Endothelial cell (in vitro differentiated cells): ENCODE data around the gene XPO1. TPM values are rescaled to one million over a fixed set of nuclear protein-coding genes. Genes with fewer than 3 reads are reported as not detected.
A peak's percentile ranks its signal among the peaks of the same experiment; 100 is the strongest.
"Not testable (repeated sequence)": the region's sequence is repeated elsewhere in the genome, so short reads cannot be mapped to it uniquely, and the experiment has no call there.

Experiments used
- DNase-seq: peaks from one replicate; pipeline ENCODE4 v3.0.0; 2021; ENCODE audit warnings: low spot score
- H3K27ac Mint-ChIP-seq: one replicate; pipeline ENCODE4 v1.8.0; 2021; ENCODE audit warnings: mixed read lengths, inconsistent platforms; ENCODE audit not compliant: unreplicated experiment
- H3K27me3 Mint-ChIP-seq: one replicate; pipeline ENCODE4 v1.8.0; 2021; ENCODE audit warnings: mild to moderate bottlenecking, moderate library complexity, mixed read lengths, inconsistent platforms; ENCODE audit not compliant: unreplicated experiment
- H3K36me3 Mint-ChIP-seq: one replicate; pipeline ENCODE4 v1.8.0; 2021; ENCODE audit warnings: mild to moderate bottlenecking, low read depth, mixed read lengths, inconsistent platforms; ENCODE audit not compliant: unreplicated experiment
- H3K4me1 Mint-ChIP-seq: one replicate; pipeline ENCODE4 v1.8.0; 2021; ENCODE audit warnings: mild to moderate bottlenecking, mixed read lengths, inconsistent platforms; ENCODE audit not compliant: unreplicated experiment
- H3K4me3 Mint-ChIP-seq: one replicate; pipeline ENCODE4 v1.8.0; 2021; ENCODE audit warnings: mild to moderate bottlenecking, mixed read lengths, inconsistent platforms; ENCODE audit not compliant: unreplicated experiment
- H3K9me3 Mint-ChIP-seq: one replicate; pipeline ENCODE4 v1.8.0; 2021; ENCODE audit warnings: mixed read lengths, inconsistent platforms; ENCODE audit not compliant: unreplicated experiment
- total RNA-seq: library from RNA; stranded (reverse); fragmentation: NEBNext Ultra II Directional; extraction: Animal tissue kit (Norgen Biotek cat#: 25700); gene quantifications from one replicate; pipeline ENCODE4 v1.2.1, GENCODE V29; 2021; ENCODE audit not compliant: unreplicated experiment
- TF ChIP-seq, protein P1 (sequence below): fragments of 200-600 bp; sonication (generic); IDR thresholded peaks from one replicate; pipeline ENCODE4 v1.5.0; 2021; ENCODE audit warnings: antibody characterized with exemption; ENCODE audit not compliant: unreplicated experiment

XPO1 gene
- total RNA-seq, 1 donor from 2014 or later: 138 TPM

DNA sequence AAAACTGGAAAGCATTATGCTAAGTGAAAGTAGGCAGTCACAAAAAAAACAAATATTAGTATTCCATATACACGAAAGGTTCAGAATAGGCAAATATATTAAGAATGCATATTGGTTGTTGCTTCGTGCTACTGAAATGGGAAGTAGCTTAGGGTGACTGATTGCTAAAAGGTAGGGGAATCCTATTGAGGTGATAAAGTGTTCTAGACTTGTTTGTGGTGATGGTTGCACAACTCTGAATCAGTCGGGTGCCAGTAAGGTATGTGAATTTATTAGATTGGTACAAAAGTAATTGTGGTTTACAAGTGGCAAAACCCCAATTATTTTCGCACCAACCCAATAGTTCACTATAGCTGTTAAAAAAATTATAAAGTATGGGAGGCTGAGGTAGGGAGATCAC, 88.0 kb downstream of the XPO1 start:
- Mint-ChIP-seq H3K36me3 (no peaks in the 10 kb centered on the region), H3K27me3 (peaks cover 2% of the 10 kb centered on the region), H3K27ac (no peak overlapping the region), H3K4me1 (no peaks in the 10 kb centered on the region), H3K4me3 (no peak overlapping the region), H3K9me3 (no peaks in the 10 kb centered on the region)
- DNase-seq: no peak
- TF ChIP-seq, protein P1, sequence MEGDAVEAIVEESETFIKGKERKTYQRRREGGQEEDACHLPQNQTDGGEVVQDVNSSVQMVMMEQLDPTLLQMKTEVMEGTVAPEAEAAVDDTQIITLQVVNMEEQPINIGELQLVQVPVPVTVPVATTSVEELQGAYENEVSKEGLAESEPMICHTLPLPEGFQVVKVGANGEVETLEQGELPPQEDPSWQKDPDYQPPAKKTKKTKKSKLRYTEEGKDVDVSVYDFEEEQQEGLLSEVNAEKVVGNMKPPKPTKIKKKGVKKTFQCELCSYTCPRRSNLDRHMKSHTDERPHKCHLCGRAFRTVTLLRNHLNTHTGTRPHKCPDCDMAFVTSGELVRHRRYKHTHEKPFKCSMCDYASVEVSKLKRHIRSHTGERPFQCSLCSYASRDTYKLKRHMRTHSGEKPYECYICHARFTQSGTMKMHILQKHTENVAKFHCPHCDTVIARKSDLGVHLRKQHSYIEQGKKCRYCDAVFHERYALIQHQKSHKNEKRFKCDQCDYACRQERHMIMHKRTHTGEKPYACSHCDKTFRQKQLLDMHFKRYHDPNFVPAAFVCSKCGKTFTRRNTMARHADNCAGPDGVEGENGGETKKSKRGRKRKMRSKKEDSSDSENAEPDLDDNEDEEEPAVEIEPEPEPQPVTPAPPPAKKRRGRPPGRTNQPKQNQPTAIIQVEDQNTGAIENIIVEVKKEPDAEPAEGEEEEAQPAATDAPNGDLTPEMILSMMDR: no peak

DNA sequence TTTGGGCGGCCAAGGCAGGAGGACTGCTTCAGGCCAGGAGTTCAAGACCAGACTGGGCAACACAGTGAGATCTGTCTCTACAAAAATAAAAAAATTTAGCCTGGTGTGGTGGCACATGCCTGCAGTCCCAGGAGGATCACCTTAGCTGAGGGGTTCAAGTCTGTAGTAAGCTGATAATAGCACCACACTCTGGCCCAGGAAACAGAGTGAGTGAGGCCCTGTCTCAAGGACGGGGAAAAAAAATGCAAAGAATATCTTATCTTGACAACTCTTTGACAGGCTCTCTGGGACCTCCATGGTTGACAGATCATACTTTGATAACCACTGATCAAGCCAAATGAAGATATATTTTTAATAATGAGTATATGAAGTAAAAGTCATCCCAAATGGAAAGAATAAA, 89.9 kb downstream of the XPO1 start:
- no peak overlapping the region for H3K27ac Mint-ChIP-seq
- no peaks in the 10 kb centered on the region for H3K9me3 Mint-ChIP-seq
- H3K4me1 Mint-ChIP-seq: peaks cover 3% of the 10 kb centered on the region
- H3K27me3 Mint-ChIP-seq: no peaks in the 10 kb centered on the region
- H3K36me3 Mint-ChIP-seq: peaks cover 4% of the 10 kb centered on the region
- H3K4me3 Mint-ChIP-seq: no peak overlapping the region
- TF ChIP-seq, protein P1: no peak
- DNase-seq: no peak

DNA sequence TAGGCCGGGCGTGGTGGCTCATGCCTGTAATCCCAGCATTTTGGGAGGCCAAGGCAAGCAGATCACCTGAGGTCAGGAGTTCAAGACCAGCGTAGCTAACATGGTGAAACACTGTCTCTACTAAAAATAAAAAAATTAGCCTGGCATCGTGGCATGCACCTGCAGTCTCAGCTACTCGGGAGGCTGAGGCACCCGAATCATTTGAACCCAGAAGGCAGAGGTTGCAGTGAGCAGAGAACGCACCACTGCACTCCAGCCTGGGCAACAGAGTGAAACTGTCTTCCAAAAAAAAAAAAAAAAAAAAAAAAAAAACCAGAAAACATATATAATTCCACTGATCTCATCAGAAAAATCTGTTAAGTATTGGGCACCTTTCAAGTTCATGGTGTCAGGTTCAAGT, 91.2 kb downstream of the XPO1 start:
- Mint-ChIP-seq H3K36me3 (peaks cover 11% of the 10 kb centered on the region), H3K4me1 (peaks cover 13% of the 10 kb centered on the region)
- H3K27ac Mint-ChIP-seq, DNase-seq, H3K27me3 Mint-ChIP-seq, H3K4me3 Mint-ChIP-seq, H3K9me3 Mint-ChIP-seq: not testable (repeated sequence)

DNA sequence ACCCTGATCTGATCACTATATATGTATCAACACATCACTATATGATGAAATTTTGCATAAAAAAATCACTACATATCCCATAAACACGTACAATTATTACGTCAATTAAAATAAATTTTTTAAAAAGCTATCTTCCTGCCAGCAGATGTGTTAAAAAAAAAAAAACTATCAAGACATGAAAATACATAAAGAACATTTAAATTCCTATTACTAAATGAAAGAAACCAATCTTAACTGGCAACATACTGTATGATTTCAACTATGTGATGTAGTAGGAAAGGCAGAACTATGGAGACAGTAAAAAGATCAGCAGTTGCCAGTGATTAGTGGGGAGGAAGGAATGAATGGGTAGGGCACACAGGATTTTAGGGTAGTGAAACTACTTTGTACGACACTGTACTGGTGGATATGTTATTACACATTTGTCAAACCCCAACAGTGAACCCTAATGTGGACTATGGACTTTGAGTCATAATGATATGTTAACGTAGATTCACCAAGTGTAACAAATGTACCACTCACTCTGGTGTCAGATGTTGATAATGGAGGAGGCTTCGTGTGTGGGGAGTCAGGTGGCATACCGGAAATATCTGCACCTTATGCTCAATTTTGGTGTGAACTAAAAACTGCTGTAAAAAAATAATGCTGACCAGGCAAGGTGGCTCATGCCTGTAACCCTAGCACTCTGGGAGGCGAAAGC, 94.7 kb downstream of the XPO1 start:
- H3K27ac Mint-ChIP-seq: peak overlapping the region; percentile 43
- peaks cover 11% of the 10 kb centered on the region for H3K36me3 Mint-ChIP-seq
- no peak for DNase-seq
- TF ChIP-seq, protein P1: no peak
- H3K4me1 Mint-ChIP-seq: peaks cover 35% of the 10 kb centered on the region
- no peak overlapping the region for H3K4me3 Mint-ChIP-seq
- H3K9me3 Mint-ChIP-seq: no peaks in the 10 kb centered on the region
- H3K27me3 Mint-ChIP-seq: no peaks in the 10 kb centered on the region

DNA sequence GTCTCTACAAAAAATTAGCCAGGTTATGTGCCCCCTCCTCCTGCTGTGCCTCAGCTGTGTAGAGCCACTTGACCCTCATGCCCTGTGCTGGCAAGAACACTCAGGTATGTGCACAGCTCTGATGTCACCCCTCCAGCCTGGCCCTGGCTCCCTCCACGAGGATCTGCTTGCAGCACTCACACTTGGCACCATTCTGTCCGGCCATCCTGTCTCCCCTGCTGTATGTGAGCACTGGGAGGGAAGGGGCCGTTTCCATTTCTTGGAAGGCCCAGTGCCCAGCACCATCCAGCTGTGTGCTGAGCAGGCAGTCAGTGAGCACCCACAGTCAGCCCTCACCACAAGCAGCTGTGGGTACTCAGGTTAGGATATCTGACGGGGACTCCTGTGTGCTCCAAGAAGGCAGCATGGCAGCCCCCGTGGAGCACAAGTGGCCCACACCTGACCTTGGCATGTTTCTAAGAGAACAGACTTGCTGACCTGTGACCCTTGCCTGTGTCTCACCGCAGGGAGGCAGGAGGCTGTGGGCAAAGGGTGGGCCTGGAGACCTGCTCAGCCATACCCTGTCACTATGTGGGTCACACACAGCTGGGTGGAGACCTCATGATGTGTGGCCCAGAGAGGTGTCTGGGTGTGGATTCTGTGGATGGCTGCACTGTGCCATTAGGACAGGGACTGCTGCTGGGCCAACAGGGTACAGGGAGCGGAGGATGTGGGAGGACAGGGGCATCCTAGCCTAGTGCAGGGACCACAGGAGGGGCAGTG, 98.7 kb downstream of the XPO1 start:
- no peak for DNase-seq
- Mint-ChIP-seq H3K9me3 (no peaks in the 10 kb centered on the region), H3K4me1 (peaks cover 39% of the 10 kb centered on the region), H3K36me3 (peaks cover 20% of the 10 kb centered on the region), H3K27ac (peak overlapping the region; percentile 58), H3K4me3 (no peak overlapping the region), H3K27me3 (peaks cover 2% of the 10 kb centered on the region)
- TF ChIP-seq, protein P1: no peak
